ENCODE data around the gene SLC38A7. TPM values are rescaled to one million over a fixed set of nuclear protein-coding genes. Genes with fewer than 3 reads are reported as not detected.

The SLC38A7 gene
- polyA plus RNA-seq (2011; rRNA removed) (11.7 and 15.0 TPM in 2 replicates), polyA minus RNA-seq (2011; rRNA and poly(A)+ RNA removed) (34.1 and 46.9 TPM in 2 replicates)

DNA sequence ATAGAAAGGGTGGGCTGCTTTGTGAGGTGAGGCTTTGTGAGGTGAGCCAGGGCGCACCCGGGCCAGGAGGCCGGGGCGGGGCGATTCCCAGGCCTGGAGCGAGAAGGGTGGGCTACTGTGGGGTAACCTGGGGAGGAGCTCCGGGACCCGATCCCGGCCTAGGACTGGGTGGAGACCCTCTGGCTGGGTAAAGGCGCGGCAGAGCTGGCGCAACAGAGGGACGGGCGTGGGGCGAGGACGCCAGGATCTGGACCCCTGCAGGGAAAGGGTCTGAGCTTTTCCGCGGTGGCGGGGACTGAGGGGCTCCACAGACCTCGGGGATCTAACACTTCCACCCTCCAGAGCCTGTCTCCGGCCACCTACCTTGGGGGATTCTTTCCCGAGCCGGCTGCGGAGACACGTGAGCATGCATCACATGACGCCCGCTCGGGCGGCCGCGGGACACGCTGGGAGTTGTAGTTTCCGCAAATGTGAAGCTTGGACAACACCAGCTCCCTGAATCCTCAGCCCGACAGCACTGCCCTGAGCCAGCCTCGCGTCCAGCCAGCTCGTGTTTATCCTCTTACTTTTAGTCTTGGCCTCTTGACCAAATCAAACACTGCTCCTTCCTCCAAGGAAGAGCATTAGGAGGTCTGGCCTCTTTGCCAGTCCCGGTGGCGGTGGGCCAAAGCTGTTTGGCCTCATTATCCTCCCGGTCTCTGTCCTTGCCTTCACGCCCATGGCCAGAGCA, at the start of gene SLC38A7:
SLC38A7 (minus strand) TSS at position 417 of the 730 bp plus-strand sequence. CDS start 4,644 bp downstream, outside the sequence.
- TF ChIP-seq, protein P1, sequence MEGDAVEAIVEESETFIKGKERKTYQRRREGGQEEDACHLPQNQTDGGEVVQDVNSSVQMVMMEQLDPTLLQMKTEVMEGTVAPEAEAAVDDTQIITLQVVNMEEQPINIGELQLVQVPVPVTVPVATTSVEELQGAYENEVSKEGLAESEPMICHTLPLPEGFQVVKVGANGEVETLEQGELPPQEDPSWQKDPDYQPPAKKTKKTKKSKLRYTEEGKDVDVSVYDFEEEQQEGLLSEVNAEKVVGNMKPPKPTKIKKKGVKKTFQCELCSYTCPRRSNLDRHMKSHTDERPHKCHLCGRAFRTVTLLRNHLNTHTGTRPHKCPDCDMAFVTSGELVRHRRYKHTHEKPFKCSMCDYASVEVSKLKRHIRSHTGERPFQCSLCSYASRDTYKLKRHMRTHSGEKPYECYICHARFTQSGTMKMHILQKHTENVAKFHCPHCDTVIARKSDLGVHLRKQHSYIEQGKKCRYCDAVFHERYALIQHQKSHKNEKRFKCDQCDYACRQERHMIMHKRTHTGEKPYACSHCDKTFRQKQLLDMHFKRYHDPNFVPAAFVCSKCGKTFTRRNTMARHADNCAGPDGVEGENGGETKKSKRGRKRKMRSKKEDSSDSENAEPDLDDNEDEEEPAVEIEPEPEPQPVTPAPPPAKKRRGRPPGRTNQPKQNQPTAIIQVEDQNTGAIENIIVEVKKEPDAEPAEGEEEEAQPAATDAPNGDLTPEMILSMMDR (IDR thresholded peaks at IDR 0.05; ENCODE audit: low read depth, low read length): no peak
- peak; percentile 59 for DNase-seq (ENCODE audit: low read depth, low spot score)
- no peaks in the 10 kb centered on the region for H3K27me3 ChIP-seq (ENCODE audit: control insufficient read depth, insufficient read depth, low read length)
- H3K9me3 ChIP-seq (ENCODE audit: control insufficient read depth, insufficient read depth, low read length): peaks cover 8% of the 10 kb centered on the region; the same call in 1 of the 2 replicates
- ChIA-PET CTCF (interaction anchor here (0.6 to 2.4 kb wide), 5 partner anchors 24 to 348 kb away, joined by 3 to 13 read pairs (median 5); no protein-coding TSS in a partner anchor), POLR2A (interaction anchor here (0.6 to 1.2 kb wide), 7 partner anchors 11 to 189 kb away, joined by 3 to 5 read pairs (median 3); no protein-coding TSS in a partner anchor)
- H3K4me3 ChIP-seq (ENCODE audit: low read depth, low read length): peak within 1 kb of the TSS; percentile 99
- no peak within 1 kb of the TSS for H3K27ac ChIP-seq (ENCODE audit: low read depth, low read length)

- ChIA-PET POLR2A (no interaction called here), CTCF (interaction anchor here (0.5 kb wide), 1 partner anchor 9 kb away, joined by 4 read pairs; no protein-coding TSS in a partner anchor)
- H3K27me3 ChIP-seq (ENCODE audit: control insufficient read depth, insufficient read depth, low read length): no peaks in the 10 kb centered on the region
- H3K9me3 ChIP-seq (ENCODE audit: control insufficient read depth, insufficient read depth, low read length): no peaks in the 10 kb centered on the region; the same call in 1 of the 2 replicates
- H3K27ac ChIP-seq (ENCODE audit: low read depth, low read length): peak within 1 kb of the TSS; percentile 61
- peak within 1 kb of the TSS; percentile 84 for H3K4me3 ChIP-seq (ENCODE audit: low read depth, low read length)
- TF ChIP-seq, protein P1 (IDR thresholded peaks at IDR 0.05; ENCODE audit: low read depth, low read length): peak; percentile 90
- DNase-seq (ENCODE audit: low read depth, low spot score): peak; percentile 41
These were observed 49.3 kb upstream of the SLC38A7 start, which contains the start of gene GOT2 for GRCh38 chr16:58733671-58734458. GOT2 (minus strand) TSS chr16:58734316; CDS start chr16:58734228, 88 bp downstream.

- Histone ChIP-seq H3K4me3 (ENCODE audit: low read depth, low read length) (peak overlapping the region; percentile 84), H3K9me3 (ENCODE audit: control insufficient read depth, insufficient read depth, low read length) (no peaks in the 10 kb centered on the region; the same call in 1 of the 2 replicates), H3K27me3 (ENCODE audit: control insufficient read depth, insufficient read depth, low read length) (no peaks in the 10 kb centered on the region), H3K27ac (ENCODE audit: low read depth, low read length) (no peak overlapping the region)
- ChIA-PET POLR2A (no interaction called here), CTCF (interaction anchor here (0.6 to 1.6 kb wide), 2 partner anchors 23 to 40 kb away, joined by 3 to 5 read pairs; no protein-coding TSS in a partner anchor)
- no peak for DNase-seq (ENCODE audit: low read depth, low spot score)
- TF ChIP-seq, protein P1 (IDR thresholded peaks at IDR 0.05; ENCODE audit: low read depth, low read length): no peak
These were observed 48.7 kb upstream of the SLC38A7 start for GRCh38 chr16:58733248-58733670.

GRCh38 chr16:58732545-58733247, 48.1 kb upstream of the SLC38A7 start:
- ChIA-PET POLR2A (no interaction called here), CTCF (interaction anchor here (0.6 to 1.6 kb wide), 2 partner anchors 23 to 39 kb away, joined by 3 to 5 read pairs; no protein-coding TSS in a partner anchor)
- Histone ChIP-seq H3K4me3 (ENCODE audit: low read depth, low read length) (peak overlapping the region; percentile 84), H3K27me3 (ENCODE audit: control insufficient read depth, insufficient read depth, low read length) (no peaks in the 10 kb centered on the region), H3K27ac (ENCODE audit: low read depth, low read length) (no peak overlapping the region), H3K9me3 (ENCODE audit: control insufficient read depth, insufficient read depth, low read length) (no peaks in the 10 kb centered on the region; the same call in 1 of the 2 replicates)
- DNase-seq (ENCODE audit: low read depth, low spot score): no peak
- TF ChIP-seq, protein P1 (IDR thresholded peaks at IDR 0.05; ENCODE audit: low read depth, low read length): no peak

All from AG04450 (cell line).